NOMO-1 treated with DMSO at 0.1 percent for 48 hours (cell line): ENCODE data around the gene ASCL4.
"Not testable (repeated sequence)": the region's sequence is repeated elsewhere in the genome, so short reads cannot be mapped to it uniquely, and the experiment has no call there.

Experiments used
- DNase-seq: peaks from one replicate; lab custom pipeline; 2025; ENCODE audit not compliant: unreplicated experiment; lab: John Stamatoyannopoulos, UW

The ASCL4 gene

GRCh38 chr12:107774349-107775029 is at the start of gene ASCL4:
TSS of gene ASCL4 (plus strand) at chr12:107774704. CDS start at chr12:107775219, 515 bp downstream.
- DNase-seq, result no peak

GRCh38 chr12:107727327-107727726 is 47.2 kb upstream of the ASCL4 start:
- not testable (repeated sequence) for DNase-seq

GRCh38 chr12:107727742-107728141 is 46.8 kb upstream of the ASCL4 start:
- DNase-seq, result not testable (repeated sequence)

- DNase-seq, result no peak
These were observed 43.7 kb upstream of the ASCL4 start for GRCh38 chr12:107730618-107731341.

GRCh38 chr12:107731366-107731765 is 43.1 kb upstream of the ASCL4 start:
- no peak for DNase-seq

GRCh38 chr12:107732365-107732764 is 42.1 kb upstream of the ASCL4 start:
- DNase-seq, result no peak

- DNase-seq, result no peak
These were observed 40.4 kb upstream of the ASCL4 start for GRCh38 chr12:107734139-107734538.

- DNase-seq, result no peak
These were observed 38.7 kb upstream of the ASCL4 start for GRCh38 chr12:107735763-107736162.

- DNase-seq, result peak; percentile 73
These were observed 37.6 kb upstream of the ASCL4 start for GRCh38 chr12:107736914-107737313.

- no peak for DNase-seq
These were observed 26.0 kb upstream of the ASCL4 start for GRCh38 chr12:107748472-107748871.

GRCh38 chr12:107749083-107749482 is 25.4 kb upstream of the ASCL4 start:
- no peak for DNase-seq

GRCh38 chr12:107759410-107759809 is 15.1 kb upstream of the ASCL4 start:
- DNase-seq, result peak; percentile 57

GRCh38 chr12:107760207-107760808 is 14.2 kb upstream of the ASCL4 start:
- DNase-seq, result peak; percentile 28

GRCh38 chr12:107760809-107761501 is 13.5 kb upstream of the ASCL4 start, which contains the start of gene PRDM4:
TSS of gene PRDM4 (minus strand) at chr12:107761137. CDS start at chr12:107760515, 622 bp downstream.
- peak; percentile 90 for DNase-seq

- peak; percentile 26 for DNase-seq
These were observed 13.0 kb upstream of the ASCL4 start for GRCh38 chr12:107761502-107761904.

- no peak for DNase-seq
These were observed 11.6 kb upstream of the ASCL4 start for GRCh38 chr12:107762874-107763273.

- no peak for DNase-seq
These were observed 9.9 kb upstream of the ASCL4 start for GRCh38 chr12:107764626-107765025.

- DNase-seq, result no peak
These were observed 9.2 kb upstream of the ASCL4 start for GRCh38 chr12:107765316-107765715.

- no peak for DNase-seq
These were observed 7.0 kb upstream of the ASCL4 start for GRCh38 chr12:107767466-107767865.

- DNase-seq, result peak; percentile 7
These were observed 703 bp downstream of the ASCL4 start for GRCh38 chr12:107775093-107775721.

GRCh38 chr12:107776171-107776570 is 1.7 kb downstream of the ASCL4 start:
- no peak for DNase-seq
